ENCODE measurements around the gene CCDC9.

DNA sequence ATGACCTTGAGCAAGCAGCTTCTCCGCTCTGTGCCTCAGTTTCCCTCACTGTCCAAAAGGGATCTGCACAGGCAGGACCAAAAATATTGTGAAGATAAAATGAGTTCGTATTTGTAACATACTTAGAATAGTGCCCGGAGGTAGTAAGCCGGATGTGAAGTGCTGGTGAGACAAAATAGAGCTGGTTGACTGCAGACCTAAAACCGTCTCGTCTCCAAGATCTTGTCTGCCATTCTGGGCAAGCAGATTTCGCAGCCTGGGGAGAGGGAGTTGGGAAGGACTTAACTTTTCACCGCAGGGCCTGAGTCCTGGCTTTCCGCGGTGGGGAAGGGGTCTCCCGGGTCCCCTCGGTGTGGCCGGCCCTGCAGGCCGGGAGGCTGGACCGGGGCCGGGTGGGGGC, 17.2 kb upstream of the CCDC9 start:
- no peak for TF ChIP-seq CREB1 (CRISPR knock-in tag; IDR thresholded peaks at IDR 0.05; ENCODE audit: low read depth)
- no peak for TF ChIP-seq POLR2AphosphoS5 (IDR thresholded peaks at IDR 0.05; ENCODE audit: low read depth)
- TF ChIP-seq, protein P1, sequence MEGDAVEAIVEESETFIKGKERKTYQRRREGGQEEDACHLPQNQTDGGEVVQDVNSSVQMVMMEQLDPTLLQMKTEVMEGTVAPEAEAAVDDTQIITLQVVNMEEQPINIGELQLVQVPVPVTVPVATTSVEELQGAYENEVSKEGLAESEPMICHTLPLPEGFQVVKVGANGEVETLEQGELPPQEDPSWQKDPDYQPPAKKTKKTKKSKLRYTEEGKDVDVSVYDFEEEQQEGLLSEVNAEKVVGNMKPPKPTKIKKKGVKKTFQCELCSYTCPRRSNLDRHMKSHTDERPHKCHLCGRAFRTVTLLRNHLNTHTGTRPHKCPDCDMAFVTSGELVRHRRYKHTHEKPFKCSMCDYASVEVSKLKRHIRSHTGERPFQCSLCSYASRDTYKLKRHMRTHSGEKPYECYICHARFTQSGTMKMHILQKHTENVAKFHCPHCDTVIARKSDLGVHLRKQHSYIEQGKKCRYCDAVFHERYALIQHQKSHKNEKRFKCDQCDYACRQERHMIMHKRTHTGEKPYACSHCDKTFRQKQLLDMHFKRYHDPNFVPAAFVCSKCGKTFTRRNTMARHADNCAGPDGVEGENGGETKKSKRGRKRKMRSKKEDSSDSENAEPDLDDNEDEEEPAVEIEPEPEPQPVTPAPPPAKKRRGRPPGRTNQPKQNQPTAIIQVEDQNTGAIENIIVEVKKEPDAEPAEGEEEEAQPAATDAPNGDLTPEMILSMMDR (conservative IDR thresholded peaks at IDR 0.05; ENCODE audit: low read depth in 2 of 2): no peak
- no peak for TF ChIP-seq NANOG (IDR thresholded peaks at IDR 0.05; ENCODE audit: borderline replicate concordance)
- no peak for TF ChIP-seq EZH2 (IDR thresholded peaks at IDR 0.05; ENCODE audit: low read depth, unreplicated experiment)

Measured in GM23338 (cell line).